ENCODE results near the gene EMID1.

Gene EMID1

GRCh38 chr22:29194184-29194583 is 11.5 kb upstream of the EMID1 start:
- DNase-seq (ENCODE audit: insufficient read length, low spot score) (no peak), FAIRE-seq (no peak)
- TF ChIP-seq, protein P1, sequence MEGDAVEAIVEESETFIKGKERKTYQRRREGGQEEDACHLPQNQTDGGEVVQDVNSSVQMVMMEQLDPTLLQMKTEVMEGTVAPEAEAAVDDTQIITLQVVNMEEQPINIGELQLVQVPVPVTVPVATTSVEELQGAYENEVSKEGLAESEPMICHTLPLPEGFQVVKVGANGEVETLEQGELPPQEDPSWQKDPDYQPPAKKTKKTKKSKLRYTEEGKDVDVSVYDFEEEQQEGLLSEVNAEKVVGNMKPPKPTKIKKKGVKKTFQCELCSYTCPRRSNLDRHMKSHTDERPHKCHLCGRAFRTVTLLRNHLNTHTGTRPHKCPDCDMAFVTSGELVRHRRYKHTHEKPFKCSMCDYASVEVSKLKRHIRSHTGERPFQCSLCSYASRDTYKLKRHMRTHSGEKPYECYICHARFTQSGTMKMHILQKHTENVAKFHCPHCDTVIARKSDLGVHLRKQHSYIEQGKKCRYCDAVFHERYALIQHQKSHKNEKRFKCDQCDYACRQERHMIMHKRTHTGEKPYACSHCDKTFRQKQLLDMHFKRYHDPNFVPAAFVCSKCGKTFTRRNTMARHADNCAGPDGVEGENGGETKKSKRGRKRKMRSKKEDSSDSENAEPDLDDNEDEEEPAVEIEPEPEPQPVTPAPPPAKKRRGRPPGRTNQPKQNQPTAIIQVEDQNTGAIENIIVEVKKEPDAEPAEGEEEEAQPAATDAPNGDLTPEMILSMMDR (IDR thresholded peaks at IDR 0.05; ENCODE audit: insufficient read depth, missing control alignments) = no peak

DNA sequence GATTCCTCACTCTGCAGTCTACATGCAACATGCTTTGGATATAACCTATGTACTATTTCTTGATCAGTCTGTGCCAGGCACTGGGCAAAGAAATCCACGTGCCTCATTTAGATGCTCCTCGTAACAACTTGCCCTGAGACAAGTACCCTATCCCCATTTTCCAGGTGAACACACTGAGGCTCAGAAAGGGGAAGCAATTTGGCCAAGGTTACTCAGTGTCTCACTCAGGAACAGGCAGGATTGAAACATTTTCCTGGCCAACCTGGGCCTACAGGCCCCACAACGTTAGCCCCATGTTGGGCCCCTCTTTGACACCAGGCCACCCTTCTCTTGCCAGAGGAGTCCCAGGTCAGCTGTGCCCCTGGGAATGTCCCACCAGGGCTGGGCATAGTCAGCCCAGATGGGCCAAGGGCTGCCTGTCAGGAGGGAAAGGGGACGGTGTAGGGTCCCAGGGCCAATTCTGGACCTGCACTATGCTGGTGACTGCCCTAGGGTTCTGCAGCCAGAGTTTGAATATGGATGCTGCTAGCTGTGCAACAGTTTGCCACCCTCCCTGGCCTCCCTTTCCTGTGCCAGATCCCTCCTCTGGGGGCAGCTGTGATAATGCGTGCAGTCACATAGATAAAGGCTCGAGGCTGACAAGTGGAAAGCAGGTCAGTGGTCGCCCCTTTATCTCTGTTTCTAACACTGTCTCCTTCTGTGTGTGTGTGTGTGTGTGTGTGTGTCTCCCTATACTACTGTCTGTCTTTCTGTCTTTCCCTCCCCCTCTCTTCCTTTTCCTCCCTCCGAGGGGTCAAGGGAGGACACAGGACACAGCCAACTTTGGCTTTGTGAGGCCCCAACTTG is 10.4 kb upstream of the EMID1 start:
- DNase-seq (ENCODE audit: insufficient read length, low spot score) = no peak
- TF ChIP-seq, protein P1 (IDR thresholded peaks at IDR 0.05; ENCODE audit: insufficient read depth, missing control alignments) = no peak
- FAIRE-seq = no peak

- no peak for FAIRE-seq
- TF ChIP-seq, protein P1 (IDR thresholded peaks at IDR 0.05; ENCODE audit: insufficient read depth, missing control alignments) = no peak
- DNase-seq (ENCODE audit: insufficient read length, low spot score) = no peak
Measured at GRCh38 chr22:29195964-29196666, 9.6 kb upstream of the EMID1 start.

DNA sequence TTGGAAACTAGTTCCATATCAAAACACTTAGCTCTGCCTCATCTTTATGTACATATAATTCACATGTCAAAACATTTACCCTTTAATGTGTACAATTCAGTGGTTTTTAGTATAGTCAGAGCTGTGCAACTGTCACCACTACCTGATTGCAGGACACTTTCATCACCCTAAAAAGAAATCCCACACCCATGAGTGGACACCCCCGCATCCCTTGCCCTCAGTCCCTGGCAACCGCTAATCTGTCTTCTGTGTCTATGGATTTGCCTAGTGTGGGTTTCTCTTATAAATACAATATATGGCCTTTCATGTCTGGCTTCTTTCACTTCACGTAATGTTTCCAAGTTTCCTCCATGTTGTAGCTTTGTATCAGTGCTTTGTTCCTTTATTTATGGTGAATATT is 8.6 kb upstream of the EMID1 start:
- FAIRE-seq (no peak), DNase-seq (ENCODE audit: insufficient read length, low spot score) (no peak)
- TF ChIP-seq, protein P1 (IDR thresholded peaks at IDR 0.05; ENCODE audit: insufficient read depth, missing control alignments) = no peak

GRCh38 chr22:29198240-29198639 is 7.5 kb upstream of the EMID1 start:
- DNase-seq (ENCODE audit: insufficient read length, low spot score) (no peak), FAIRE-seq (no peak)
- TF ChIP-seq, protein P1 (IDR thresholded peaks at IDR 0.05; ENCODE audit: insufficient read depth, missing control alignments) = no peak

- TF ChIP-seq, protein P1 (IDR thresholded peaks at IDR 0.05; ENCODE audit: insufficient read depth, missing control alignments) = no peak
- DNase-seq (ENCODE audit: insufficient read length, low spot score) = no peak
- FAIRE-seq = no peak
Measured at GRCh38 chr22:29199702-29200400, 5.8 kb upstream of the EMID1 start.

All from D721Med (cell line).